NCI-H1417 treated with DMSO at 0.1 percent for 48 hours (cell line): ENCODE measurements around the gene THYN1.

Experiments used
- DNase-seq: peaks from one replicate; lab custom pipeline; 2025; lab: John Stamatoyannopoulos, UW

The THYN1 gene

DNA sequence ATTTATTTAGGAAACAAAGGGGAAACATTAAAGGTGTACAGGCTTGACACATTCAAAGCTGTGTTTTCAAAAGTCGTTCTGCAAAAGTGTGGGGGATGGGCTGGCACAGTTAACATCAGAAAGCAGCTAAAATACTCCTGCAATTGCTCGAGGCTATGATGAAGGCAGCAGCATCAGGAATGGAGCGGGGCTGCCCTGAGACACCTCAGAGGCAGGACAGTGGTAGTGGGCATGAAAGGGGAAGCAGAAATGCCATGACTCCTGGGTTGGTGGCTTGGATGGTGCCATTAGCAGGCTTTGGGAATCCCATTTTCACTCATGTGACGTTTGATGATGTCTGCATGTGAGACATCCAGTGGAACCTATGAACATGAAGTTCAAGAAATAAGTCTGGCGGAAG, 30.0 kb downstream of the THYN1 start:
- DNase-seq, result no peak

GRCh38 chr11:134216816-134217215, 36.3 kb downstream of the THYN1 start:
- no peak for DNase-seq

GRCh38 chr11:134215836-134216235, 37.3 kb downstream of the THYN1 start:
- DNase-seq, result no peak

DNA sequence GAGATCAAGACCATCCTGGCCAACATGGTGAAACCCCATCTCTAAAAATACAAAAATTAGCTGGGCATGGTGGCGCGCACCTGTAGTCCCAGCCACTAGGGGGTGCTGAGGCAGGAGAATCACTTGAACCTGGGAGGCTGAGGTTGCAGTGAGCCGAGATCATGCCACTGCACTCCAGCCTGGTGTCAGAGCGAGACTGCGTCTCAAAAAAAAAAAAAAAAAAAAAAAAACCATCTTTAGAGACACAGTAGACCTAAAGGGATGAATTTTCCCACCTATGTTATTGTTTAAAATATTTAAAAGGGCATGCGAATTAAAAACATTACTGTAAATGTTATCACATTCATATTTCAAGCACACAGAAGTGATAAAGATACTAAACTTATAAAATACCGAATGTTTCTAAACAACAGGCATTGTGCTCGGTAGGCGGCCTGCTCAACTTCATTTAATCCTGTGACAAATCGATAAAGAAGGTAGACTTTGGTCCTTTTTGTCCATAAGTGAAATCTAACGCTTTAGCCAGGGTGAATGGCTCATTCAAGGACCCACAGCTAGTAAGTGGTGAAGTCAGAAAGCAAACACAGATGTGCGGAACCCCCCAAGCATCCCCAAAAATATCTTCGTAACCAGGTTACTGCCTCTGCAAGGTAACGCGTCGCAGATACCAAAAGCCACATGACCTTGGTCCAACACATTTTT, 45.5 kb downstream of the THYN1 start:
- no peak for DNase-seq

DNA sequence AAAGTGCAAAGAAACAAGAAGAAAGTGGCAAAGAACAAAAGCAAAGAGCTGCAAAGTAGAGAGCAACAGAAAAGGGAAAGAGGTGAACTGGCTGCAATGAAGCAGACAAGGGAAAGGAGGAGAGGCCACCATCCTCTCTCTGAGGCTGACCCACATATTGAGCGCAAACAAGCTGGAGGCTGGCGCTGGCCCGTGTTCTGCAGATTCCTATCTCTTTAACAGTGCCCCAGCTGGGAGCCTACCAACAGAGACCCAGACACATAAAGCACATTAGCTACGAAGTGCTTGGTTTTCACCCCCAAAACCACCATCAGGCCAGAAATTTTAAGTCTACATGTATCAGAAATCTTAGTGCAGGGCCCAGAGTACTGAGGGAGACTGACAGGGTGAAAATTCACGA, 47.0 kb downstream of the THYN1 start:
- DNase-seq, result no peak

- DNase-seq, result no peak
Measured at GRCh38 chr11:134205729-134206128, 47.4 kb downstream of the THYN1 start.

DNA sequence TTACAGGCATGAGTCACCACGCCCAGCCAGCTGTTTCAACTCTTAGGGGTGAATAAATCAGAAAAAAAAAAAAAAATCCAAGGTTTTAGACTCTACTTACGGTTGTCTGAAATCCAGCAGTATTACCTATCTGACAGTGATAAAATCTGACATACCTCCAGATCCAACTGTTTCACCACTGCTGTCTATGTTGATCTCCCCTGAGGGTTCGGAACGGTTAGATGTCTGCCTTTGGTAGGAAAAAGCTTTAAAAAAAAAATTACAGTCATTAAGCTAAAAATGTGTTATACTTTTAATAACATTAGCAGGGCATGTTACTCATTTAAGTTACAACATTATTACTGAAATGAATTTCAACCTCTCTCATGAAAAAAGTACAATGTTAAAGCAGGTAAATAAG, 50.5 kb downstream of the THYN1 start:
- no peak for DNase-seq

DNA sequence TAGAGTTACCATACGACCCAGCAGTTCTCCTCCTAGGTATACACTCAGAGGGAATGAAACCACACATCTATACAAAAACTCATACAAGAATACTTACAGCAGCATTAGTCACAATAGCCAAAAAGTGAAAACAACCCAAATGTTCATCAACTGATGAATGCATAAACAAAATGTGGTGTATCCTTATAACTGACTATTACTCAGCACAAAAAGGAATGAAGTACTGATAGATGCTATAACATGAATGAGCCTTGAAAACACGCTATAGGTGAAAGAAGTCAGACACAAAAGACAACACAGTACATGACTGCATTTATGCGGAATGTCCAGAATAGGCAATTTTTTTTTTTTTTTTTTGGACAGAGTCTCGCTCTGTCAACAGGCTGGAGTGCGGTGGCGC, 52.5 kb downstream of the THYN1 start:
- no peak for DNase-seq

GRCh38 chr11:134199531-134199930, 53.6 kb downstream of the THYN1 start:
- DNase-seq, result no peak
